CD1c-positive myeloid dendritic cell (primary cell): ENCODE data around the gene NTF3.

Source experiments
- DNase-seq: peaks from one replicate; pipeline ENCODE4 v3.0.0-alpha.2; 2016; ENCODE audit errors: extremely low spot score

Gene NTF3

DNA sequence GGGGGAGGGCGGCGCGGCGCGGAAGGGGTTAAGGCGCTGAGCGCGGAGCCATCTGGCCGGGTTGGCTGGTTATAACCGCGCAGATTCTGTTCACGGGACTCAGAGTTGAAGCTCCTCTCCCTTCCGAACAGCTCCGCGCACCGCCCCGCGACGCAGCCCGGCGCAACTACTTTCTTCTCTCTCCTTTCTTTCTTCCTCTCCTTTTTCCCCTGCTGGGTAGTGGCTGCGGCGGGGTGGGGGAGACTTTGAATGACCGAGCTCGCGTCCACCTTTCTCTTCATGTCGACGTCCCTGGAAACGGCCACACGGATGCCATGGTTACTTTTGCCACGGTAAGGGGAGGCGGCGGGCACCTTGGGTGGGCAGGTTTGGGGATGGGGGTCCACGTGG lies at the start of gene NTF3:
Gene NTF3 (plus strand): TSS at position 98 of the 390 bp plus-strand sequence. CDS start 217 bp downstream, at position 315.
- DNase-seq: no peak

DNA sequence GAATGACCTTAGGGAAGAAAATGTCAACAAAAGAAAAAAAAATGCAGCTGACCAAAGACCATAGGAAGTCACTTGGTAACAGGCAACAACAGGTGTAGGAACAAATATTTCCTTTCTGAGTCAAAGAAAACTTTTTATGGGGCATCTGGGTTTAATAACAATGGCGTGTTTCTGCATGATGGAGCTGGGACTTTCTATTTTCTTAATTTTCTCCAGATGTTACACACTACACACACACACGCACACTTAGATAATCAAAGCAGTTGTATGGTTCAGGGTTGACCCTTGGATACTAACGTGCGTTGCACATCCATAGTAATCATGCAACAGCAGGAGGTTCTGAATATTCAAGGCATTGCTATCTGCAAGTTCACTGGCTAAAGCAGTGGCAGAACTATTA lies 47.9 kb upstream of the NTF3 start:
- no peak for DNase-seq

DNA sequence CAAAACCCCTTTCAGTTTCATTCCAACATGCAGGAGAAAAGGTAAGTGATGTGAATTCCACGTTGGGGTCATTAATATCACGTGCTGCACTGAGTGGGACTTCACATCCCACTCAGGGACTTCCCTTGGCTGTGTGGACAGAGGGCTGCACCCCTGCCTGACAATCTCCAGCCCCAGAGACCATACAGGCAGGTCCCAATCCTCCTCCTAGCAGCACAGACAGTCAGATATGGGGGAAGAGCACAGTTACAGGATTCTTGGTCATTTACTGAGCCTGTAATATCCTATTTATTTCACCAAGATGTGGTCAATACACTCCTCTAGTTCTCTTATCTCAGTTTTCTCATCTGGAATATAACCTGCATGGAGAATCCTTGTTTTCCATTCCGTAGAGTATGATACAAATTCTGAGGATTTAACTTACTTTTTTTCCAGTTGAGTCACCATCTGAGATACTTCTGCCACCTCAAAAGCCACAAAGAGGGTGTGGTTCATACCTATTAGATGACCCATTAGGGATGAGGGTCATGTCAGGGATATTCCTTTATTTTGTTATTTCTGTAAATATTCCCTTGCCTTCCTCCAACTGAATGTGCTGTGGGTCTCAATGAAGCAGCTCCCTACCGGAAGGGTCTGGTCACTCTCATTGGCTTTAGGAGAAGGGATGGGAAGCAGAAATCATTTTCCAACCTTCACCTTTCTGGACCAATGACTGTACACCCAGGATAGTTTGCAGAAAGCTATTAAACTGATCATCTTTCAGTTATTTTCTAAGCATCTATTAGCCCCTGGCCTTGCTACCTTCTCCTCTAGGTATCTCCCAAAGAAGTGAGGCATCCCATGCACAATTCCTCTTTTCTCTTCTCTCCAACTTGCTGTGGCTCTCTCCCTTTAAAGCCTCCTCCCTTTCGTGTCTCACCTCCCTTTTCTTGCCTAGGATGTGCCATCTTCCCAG lies 43.0 kb upstream of the NTF3 start:
- DNase-seq: no peak

DNA sequence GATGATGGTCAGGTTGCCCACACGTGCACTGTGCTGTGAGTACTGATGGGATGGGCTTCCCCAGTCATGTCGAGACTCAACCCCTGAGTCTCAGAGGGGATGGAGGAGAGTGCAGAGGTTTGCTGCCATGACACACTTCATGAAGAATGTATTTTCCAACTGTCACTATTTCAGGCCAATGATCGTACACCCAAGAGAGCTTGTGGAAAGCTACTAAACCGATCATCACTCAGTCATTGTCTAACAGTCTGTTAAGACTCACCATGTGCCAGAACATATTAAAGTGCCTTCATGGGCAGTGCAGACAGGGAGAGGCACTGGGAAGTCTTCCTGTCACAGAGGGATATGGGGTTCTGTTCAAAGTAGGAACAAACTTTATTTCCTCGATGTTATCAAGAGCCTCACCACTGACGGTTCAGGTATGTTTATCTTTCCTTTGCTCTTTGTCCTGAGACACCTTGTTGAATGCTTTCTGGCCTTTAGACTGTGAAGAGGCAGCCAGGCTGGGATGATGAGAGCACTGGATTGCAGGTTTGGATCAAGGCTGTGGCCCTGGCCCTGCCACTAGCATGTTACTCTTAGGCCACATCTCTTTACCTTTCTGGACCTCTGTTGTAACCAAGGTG lies 41.6 kb upstream of the NTF3 start:
- DNase-seq: no peak

DNA sequence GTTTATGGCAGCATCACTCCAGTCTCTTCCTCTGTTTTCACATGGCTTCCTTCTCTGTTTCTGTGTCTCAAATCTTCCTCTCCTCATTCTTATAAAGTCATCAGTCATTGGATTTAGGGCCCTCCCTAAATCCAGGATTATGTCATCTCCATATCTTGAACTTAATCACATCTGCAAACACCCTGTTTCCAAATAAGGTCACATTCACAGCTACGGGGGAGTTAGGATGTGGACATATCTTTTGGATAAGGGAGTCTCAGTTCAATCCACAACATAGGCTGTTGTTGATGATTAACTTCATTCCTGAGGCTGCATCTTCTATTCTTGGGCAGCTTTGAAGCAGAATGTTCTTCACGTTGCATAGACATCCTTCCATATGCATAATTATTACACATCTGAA lies 40.3 kb upstream of the NTF3 start:
- no peak for DNase-seq

DNA sequence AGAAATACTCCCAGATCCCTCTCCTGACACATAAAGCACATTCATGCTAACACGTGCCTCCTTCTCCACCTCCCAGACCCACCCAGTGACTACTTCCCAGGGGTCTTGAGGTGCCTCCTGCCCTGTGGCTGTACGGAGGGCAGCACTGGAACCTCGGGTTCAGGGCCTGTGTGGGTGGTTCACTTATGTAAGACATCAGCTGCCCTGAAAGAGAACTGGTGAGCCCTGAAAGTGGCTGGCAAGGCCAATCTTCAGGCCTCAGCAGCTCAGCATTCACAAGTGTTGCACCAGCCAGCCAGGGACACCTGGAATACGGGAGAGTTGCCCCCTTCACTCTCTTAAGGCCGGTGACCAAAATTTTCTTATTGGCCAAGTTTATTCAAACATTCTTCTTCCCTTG lies 38.9 kb upstream of the NTF3 start:
- no peak for DNase-seq

DNA sequence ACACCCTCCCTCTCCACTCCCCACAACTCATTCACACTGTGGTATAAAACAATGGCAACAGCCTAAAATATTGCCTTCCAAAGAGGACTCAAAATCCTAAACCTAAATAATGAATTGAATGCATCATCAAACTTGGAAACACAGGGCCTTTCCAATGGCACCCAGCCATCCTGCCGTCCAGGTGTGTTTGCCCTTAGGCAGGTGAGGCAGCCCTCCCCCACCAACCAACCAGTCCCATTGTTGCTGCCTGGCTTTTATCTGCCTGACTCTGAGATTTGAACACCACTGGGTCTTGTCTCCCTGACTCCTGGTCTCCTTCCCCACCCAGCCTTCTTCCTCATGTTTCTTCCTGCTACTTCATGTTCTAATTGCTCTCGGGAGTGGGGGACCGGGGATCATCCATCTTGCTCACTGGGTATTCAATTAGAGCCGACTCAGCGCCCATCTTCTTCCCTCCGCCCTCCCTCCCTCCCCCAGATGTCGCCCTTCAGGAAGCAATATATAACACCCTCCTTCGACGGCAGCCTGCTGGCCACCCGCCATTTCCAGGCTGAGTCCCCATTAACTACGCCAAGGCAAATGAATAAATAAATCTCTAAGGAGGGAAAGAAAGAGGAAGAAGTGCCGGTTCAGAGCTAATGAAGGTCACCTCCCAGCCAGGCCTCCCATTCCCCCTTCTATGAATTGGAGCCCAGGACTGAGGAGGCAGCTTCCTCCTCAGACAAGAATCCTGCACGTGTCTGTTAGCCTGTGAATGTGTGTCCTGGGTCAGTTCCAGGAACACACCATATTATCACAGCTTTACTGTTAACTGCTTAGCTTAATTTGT lies 36.3 kb upstream of the NTF3 start:
- DNase-seq: no peak

DNA sequence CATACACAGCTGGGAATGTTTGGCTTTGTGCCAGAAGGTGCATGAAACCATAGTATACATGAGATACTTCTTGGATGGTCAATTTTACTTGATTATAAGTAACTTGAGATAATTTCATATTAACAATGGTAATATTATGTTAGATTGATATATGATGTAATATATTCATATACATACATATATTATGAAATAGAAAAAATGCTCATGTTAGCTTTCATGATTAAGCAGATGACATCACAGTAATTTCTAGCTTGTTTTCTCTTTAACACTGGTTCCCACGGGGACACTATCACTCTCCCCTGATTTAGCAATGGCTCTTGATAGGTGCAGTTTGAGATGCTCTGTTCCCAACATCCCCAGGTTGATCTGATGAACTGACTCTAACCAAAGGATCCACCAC lies 35.4 kb upstream of the NTF3 start:
- DNase-seq: no peak

DNA sequence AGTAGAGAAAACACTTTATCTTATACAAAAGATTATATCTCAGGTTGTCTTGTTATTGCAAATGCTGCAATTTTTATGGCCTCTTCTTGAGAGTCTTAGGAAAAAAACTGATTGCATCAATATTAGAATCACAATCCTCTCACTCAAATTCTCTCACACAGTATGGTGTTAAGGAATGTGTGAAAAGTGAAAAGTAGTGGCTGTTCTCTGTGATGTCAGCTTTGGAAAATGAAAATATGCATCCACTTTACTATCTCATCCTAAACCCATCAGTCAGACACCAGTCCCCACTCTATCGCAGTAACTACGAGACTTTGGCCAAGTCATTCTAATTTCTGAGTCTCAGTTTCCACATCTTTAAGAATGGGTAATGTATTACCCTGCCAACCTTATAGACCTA lies 32.6 kb upstream of the NTF3 start:
- DNase-seq: no peak

DNA sequence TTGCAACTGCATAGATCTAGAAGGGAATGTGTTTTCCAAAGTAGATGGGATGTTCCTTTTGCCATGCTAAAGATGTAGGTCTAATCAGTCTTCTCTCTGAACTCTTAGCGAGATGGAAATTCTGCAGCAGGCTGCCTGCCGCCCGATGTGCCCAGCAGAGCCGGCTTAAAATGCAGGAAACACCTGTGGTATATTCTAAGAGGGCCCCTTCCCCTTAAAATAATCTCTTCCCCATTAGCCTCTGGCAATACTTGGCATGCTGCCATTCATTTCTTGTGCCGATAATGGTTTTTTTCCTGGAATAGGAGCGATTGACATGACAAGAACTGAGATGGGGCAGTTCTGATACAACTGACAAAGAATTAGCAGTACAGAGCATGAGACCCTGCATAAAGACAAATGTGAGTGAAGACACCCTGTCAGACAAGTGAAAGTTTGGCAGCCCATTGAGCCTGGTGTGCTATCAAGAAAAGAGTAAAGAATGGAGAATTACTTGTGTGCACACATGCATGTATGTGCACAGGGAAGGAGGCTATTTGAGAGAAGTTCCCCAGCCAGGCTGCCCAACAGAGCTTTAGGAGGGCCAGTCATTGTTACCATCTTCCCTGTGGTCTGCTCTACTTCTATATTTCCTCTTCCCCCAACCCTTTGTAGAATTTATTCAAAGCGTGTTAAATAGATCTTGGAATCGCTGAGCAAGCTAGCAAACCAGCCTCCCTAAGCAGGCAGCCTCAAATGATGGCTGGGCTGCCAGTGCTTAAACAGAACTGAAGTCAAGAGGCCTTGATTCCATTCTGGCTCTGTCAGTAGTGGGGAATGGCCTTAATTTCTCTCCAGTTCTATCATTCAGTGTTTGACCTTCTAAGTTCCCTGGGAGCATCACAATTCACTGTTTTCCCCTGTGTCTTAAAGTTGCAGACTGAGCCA lies 29.6 kb upstream of the NTF3 start:
- DNase-seq: no peak

DNA sequence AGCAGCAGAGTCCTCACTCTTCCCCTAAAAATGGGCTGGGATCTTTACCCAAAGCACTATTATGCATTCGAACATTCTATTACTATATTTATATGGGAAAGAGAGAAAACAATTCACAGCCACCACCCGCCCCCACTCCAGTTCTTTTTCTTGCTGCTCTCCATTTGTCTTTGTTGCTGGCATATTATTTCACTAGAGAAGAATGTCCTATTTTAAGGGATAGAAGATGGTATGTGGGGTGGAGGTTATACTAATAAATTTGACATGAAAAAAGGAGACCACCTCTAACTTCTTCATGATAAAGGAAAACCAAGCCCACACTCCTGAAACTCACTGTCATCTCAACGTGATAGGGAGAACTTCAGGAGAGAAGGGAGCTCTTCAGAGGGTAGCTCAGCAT lies 28.5 kb upstream of the NTF3 start:
- no peak for DNase-seq

DNA sequence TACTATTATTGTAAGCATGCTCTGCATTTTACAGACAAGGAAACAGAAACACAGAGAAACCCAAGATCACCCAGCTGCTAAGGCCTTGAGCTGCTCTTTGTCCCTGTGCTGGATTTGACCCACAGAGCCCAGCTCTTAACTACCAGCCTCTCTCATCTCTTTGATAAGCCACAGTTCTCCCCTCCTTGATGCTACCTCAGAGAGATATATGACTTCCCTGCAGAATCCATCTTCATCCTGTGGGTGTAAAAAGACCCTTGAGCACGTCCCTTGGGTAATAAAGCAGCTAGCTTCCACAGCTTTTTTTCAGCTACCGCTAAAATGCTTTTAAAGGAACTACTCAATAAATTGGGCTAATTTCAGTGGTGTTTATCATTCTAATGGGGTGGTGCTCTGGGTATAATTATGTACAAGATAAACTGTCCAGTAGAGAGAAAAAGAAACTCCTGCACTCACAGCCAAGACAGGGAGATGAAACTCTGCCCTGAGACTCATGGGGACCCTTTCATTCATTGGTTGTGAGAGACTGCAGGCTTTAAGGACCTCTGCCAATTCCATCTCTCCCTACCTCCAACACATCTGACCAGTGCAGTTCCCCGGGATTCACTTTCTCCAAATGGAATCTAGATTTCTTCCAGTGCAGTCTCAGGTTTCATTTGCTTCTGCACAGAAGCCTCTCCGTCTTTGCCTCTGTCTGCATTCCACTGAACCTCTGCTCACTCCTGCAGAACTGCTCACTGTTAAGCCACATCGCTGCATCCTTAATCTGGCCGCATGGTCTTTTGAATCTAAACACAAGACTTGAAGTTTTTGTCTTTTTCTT lies 24.7 kb upstream of the NTF3 start:
- DNase-seq: no peak

DNA sequence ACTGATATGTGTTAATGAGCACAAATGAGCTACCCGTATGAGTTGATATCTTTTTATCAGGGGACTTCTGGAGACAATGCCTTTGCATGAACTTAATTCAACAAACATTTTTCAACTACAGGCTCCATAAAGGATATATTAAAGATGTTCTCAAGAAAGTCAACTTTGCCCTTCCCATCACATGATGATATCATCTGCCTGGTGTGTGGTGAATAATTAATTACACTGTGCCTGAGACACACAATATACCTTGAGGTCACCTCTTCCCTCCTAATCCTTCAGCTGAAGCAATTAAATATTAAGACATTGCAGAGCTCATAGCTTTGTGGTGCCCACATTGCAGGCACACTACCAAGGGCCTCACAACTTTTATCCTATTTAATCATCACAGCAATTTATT lies 22.3 kb upstream of the NTF3 start:
- DNase-seq: no peak

DNA sequence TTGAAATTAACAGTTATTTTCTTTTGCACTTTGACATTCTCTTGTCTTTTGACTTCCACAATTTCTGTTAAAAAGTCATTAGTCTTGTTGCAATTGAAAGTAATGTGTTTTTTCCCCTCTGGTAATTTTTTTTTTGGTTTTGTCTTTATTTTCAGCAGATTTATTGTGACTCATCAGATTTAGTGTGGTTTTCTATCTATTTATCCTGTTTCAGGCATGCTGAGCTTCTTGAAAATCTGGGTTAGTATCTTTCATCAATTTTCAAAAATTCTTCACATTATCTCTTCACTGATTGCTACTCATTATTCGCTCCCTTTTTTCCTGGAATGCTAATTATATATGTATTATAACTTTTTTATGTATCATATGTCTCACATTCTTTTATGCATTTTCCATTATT lies 15.3 kb upstream of the NTF3 start:
- DNase-seq: no peak

DNA sequence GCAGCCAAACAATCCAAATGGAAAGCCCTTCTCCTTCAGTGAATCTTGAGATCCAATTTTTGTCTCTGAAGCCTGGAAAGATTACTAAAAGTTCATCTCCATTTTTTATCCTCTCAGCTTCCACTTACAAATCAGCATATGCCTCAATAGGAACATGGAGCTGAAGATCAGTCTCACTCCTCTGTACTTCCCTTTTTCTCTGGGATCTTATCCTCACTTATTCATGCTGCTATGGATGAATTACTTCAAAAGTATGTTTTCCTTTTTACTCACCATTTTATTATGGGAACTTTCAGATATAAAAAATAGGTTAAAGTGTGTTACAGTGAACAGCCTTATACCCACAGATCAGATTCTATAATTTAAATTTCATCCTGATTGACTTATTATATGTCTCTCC lies 14.4 kb upstream of the NTF3 start:
- DNase-seq: no peak

DNA sequence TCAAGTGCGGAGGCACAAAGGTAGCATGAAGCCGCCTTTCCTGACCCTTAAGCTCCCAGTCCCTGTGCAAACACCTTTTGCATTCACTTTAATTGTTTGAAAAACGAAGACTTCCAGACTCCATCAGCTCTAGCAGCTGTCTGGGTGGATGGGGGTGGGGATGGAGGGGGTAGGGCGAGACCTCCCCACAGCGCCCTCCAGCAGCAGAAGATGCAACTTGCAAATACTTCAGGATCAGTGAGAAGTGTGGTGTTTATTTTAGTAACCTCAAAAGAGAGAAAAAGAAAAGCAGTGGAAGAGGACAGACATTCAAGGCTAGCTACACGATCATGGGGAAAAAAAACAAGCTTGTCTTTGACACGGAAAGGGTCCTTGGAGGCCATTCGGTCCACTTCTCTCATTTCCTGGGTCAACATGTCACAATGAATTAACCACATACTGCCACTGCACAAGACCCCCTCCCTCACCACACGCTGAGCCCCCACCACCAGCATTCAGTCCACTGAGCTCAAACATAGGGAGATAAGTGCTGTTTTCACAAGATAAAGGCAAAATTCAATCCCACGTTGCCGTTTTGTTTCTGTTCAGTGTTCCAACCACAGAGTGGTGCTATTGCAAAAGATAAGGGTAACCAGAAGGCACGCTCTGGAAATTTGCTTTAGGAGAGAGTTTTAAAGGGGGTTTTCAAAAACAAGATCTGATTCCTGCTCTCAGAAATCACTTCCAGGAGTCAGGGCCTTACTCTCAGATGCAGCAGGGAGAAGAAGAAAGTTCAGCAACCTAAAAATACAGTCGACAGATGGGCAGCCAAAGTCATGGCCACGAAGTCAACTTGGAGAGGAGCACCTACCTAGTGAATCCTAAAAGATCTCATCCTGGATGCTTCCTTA lies 3.3 kb upstream of the NTF3 start:
- DNase-seq: peak; percentile 6

DNA sequence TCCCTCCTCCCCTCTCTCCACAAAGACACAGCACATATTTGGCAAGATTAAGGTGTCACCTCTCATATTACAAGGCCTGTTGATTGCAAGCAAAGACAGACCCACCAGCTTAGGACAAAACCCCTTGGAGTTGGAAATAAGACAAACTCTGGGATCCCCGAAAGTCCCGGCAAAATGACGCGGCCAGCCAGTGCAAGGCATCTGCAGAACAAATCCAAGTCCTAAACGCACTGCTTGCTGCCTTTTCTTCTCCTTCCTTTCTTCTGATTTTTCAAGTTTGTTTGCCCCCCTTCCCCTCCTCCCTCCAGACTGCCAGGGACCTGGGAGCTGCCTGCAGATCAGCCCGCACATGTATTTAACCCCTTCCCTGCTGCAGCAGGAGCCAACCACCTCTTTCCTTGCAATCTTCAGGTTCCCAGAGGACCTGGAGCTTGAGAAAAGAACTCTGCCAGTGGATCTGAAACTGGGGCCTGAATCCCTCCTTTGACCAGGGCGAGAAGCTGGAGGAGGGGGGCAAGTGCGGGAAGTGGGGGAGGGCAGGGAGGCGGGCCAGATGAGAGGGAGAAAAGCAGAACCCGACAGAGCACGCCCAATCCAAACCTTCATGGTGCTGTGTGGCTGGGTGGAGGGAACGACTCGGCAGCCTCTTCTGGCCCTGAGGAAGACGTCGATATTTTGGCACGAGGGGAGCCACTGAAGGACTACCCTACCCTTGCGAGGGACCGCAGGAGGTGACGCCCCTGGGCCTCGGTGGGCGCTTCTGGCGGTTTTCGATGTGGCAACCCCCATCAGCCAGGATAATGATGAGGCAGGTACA lies 2.0 kb upstream of the NTF3 start:
- no peak for DNase-seq
